ENCODE results near the gene PTPRN2. TPM values are rescaled to one million over a fixed set of nuclear protein-coding genes. Genes with fewer than 3 reads are reported as not detected.

PTPRN2 gene
- total and polyA plus RNA-seq, 2 experiments from 2014 or later = 0.28 TPM; not detected in 1

GRCh38 chr7:158249692-158250091, 337.9 kb downstream of the PTPRN2 start:
- no peaks in the 10 kb centered on the region for H3K36me3 ChIP-seq
- H3K4me3 ChIP-seq = no peak overlapping the region
- no peak for TF ChIP-seq CTCF (IDR thresholded peaks at IDR 0.05; ENCODE audit: low read depth, low read length)
- H3K27me3 ChIP-seq = no peaks in the 10 kb centered on the region
- no peak overlapping the region for H3K27ac ChIP-seq
- no peaks in the 10 kb centered on the region for H3K9me3 ChIP-seq (ENCODE audit: low read depth)
- H3K4me1 ChIP-seq (ENCODE audit: low read depth) = no peaks in the 10 kb centered on the region
- no peak for DNase-seq (ENCODE audit: low read depth in 1 of 2, low spot score in 1 of 2)

GRCh38 chr7:158248816-158249215, 338.8 kb downstream of the PTPRN2 start:
- Histone ChIP-seq H3K4me3 (no peak overlapping the region), H3K4me1 (ENCODE audit: low read depth) (no peaks in the 10 kb centered on the region), H3K9me3 (ENCODE audit: low read depth) (no peaks in the 10 kb centered on the region), H3K36me3 (no peaks in the 10 kb centered on the region), H3K27ac (no peak overlapping the region), H3K27me3 (no peaks in the 10 kb centered on the region)
- no peak for TF ChIP-seq CTCF (IDR thresholded peaks at IDR 0.05; ENCODE audit: low read depth, low read length)
- no peak for DNase-seq (ENCODE audit: low read depth in 1 of 2, low spot score in 1 of 2)

- TF ChIP-seq CTCF (IDR thresholded peaks at IDR 0.05; ENCODE audit: low read depth, low read length) = no peak
- H3K4me3 ChIP-seq = no peak overlapping the region
- H3K9me3 ChIP-seq (ENCODE audit: low read depth) = no peaks in the 10 kb centered on the region
- H3K36me3 ChIP-seq = no peaks in the 10 kb centered on the region
- H3K27ac ChIP-seq = no peak overlapping the region
- no peaks in the 10 kb centered on the region for H3K4me1 ChIP-seq (ENCODE audit: low read depth)
- H3K27me3 ChIP-seq = no peaks in the 10 kb centered on the region
- DNase-seq (ENCODE audit: low read depth in 1 of 2, low spot score in 1 of 2) = no peak
These were observed 339.7 kb downstream of the PTPRN2 start for GRCh38 chr7:158247758-158248487.

GRCh38 chr7:158246960-158247673, 340.5 kb downstream of the PTPRN2 start:
- no peak overlapping the region for H3K27ac ChIP-seq
- H3K9me3 ChIP-seq (ENCODE audit: low read depth) = no peaks in the 10 kb centered on the region
- DNase-seq (ENCODE audit: low read depth in 1 of 2, low spot score in 1 of 2) = no peak

More at GRCh38 chr7:158246960-158247673, 340.5 kb downstream of the PTPRN2 start:
- Histone ChIP-seq H3K4me1 (ENCODE audit: low read depth) (no peaks in the 10 kb centered on the region), H3K4me3 (no peak overlapping the region), H3K36me3 (no peaks in the 10 kb centered on the region), H3K27me3 (no peaks in the 10 kb centered on the region)
- no peak for TF ChIP-seq CTCF (IDR thresholded peaks at IDR 0.05; ENCODE audit: low read depth, low read length)

Measured in cardiac muscle cell (in vitro differentiated cells and primary cell).